Naive thymus-derived CD4-positive, alpha-beta T cell (primary cell): ENCODE data around the gene TSPOAP1. TPM values are rescaled to one million over a fixed set of nuclear protein-coding genes. Genes with fewer than 3 reads are reported as not detected.

Source experiments
- ATAC-seq: fragments of 150-1000 bp; cut with Tn5 transposase; 2 replicates; pipeline ENCODE4 v1.10.0; 2021; ENCODE audit warnings: mild to moderate bottlenecking, moderate library complexity
- CTCF ChIA-PET: fragments of 350-600 bp; sonication (Branson Sonifier 250); formaldehyde crosslinking; loops from one replicate; lab custom pipeline; 2021; ENCODE audit warnings: antibody characterized with exemption; lab: Charles Lee
- POLR2A ChIA-PET: fragments of 350-600 bp; sonication (Branson Sonifier 250); formaldehyde crosslinking; loops from one replicate; lab custom pipeline; 2021; ENCODE audit warnings: antibody characterized with exemption, inconsistent platforms; lab: Charles Lee
- DNase-seq, 9 donors: peaks; one replicate each; pipeline versions ENCODE4 v3.0.0 to v3.0.0-alpha.2; 2020 to 2022; ENCODE audit warnings: mixed read lengths in 1 of 9
- H3K27ac ChIP-seq: one replicate; pipeline ENCODE4 v1.7.0; 2013; ENCODE audit warnings: mild to moderate bottlenecking, low read depth, low read length, moderate library complexity
- H3K27me3 ChIP-seq, 2 donors: one replicate each; pipeline ENCODE4 v1.7.0; 2013; ENCODE audit warnings: low read length in 2 of 2, mild to moderate bottlenecking in 2 of 2, moderate library complexity in 2 of 2; ENCODE audit not compliant: control insufficient read depth in 2 of 2, insufficient read depth in 2 of 2
- H3K36me3 ChIP-seq, 3 experiments: 1 replicate in 2 of 3; 2 replicates in 1 of 3; pipeline ENCODE4 v1.7.0; 2013; ENCODE audit warnings: low read length in 3 of 3, mild to moderate bottlenecking in 3 of 3, moderate library complexity in 1 of 3; ENCODE audit not compliant: insufficient read depth in 3 of 3, control insufficient read depth in 2 of 3
- H3K4me1 ChIP-seq, 2 donors: one replicate each; pipeline ENCODE4 v1.7.0; 2013; ENCODE audit warnings: low read length in 2 of 2, mild to moderate bottlenecking in 2 of 2, moderate library complexity in 1 of 2; ENCODE audit not compliant: control insufficient read depth in 2 of 2, insufficient read depth in 2 of 2
- H3K4me3 ChIP-seq: 2 replicates; pipeline ENCODE4 v1.7.0; 2013; ENCODE audit warnings: mild to moderate bottlenecking, low read length
- H3K9me3 ChIP-seq, 3 experiments: 1 replicate in 2 of 3; 2 replicates in 1 of 3; pipeline ENCODE4 v1.7.0; 2013; ENCODE audit warnings: low read length in 3 of 3; ENCODE audit not compliant: control insufficient read depth in 2 of 3
- H3K27ac Mint-ChIP-seq, 9 donors: one replicate each; pipeline ENCODE4 v1.8.0; 2020 to 2022; ENCODE audit warnings: mixed read lengths in 9 of 9, mild to moderate bottlenecking in 8 of 9, moderate library complexity in 5 of 9, inconsistent platforms in 2 of 9
- H3K27me3 Mint-ChIP-seq, 5 donors: one replicate each; pipeline ENCODE4 v1.8.0; 2021 to 2022; ENCODE audit warnings: mixed read lengths in 5 of 5, mild to moderate bottlenecking in 1 of 5
- H3K36me3 Mint-ChIP-seq, 5 donors: one replicate each; pipeline ENCODE4 v1.8.0; 2020 to 2022; ENCODE audit warnings: mixed read lengths in 5 of 5, mild to moderate bottlenecking in 3 of 5, inconsistent platforms in 1 of 5
- H3K4me1 Mint-ChIP-seq, 7 donors: one replicate each; pipeline ENCODE4 v1.8.0; 2020 to 2022; ENCODE audit warnings: mixed read lengths in 7 of 7, mild to moderate bottlenecking in 3 of 7, inconsistent platforms in 1 of 7
- H3K4me3 Mint-ChIP-seq, 10 donors: one replicate each; pipeline ENCODE4 v1.8.0; 2020 to 2022; ENCODE audit warnings: mild to moderate bottlenecking in 10 of 10, mixed read lengths in 10 of 10, moderate library complexity in 6 of 10, inconsistent platforms in 2 of 10
- H3K9me3 Mint-ChIP-seq, 11 donors: one replicate each; pipeline ENCODE4 v1.8.0; 2020 to 2022; ENCODE audit warnings: mixed read lengths in 11 of 11, mild to moderate bottlenecking in 4 of 11, inconsistent platforms in 1 of 11, moderate library complexity in 1 of 11
- intact Hi-C, 2 donors: fragments of 100-400 bp; cut with micrococcal nuclease; formaldehyde crosslinking; loops; one replicate each; pipeline ENCODE4 v1.15.1; 2023
- polyA plus RNA-seq, 2 donors: library from polyadenylated mRNA; unstranded; fragments of 300-500 nt; fragmentation: Illumina TruSeq; gene quantifications; one replicate each; pipeline ENCODE4 v1.2.3, GENCODE V29; 2021
- total RNA-seq, 6 experiments: library from RNA in 5 of 6; stranded (reverse) in 5 of 6; gene quantifications; 1 replicate in 5 of 6; 2 replicates in 1 of 6; pipeline ENCODE4 v1.2.3 and lab custom pipeline; 2021 to 2026

The TSPOAP1 gene
- total and polyA plus RNA-seq, 7 experiments from 2014 or later = 0.20 to 62.5 (median 11.8) TPM

GRCh38 chr17:58326609-58327362 lies 1.8 kb downstream of the TSPOAP1 start:
- H3K27ac Mint-ChIP-seq = peak overlapping the region in 8 of 9 donors; percentile 28 to 98 (median 79)
- CTCF ChIA-PET = interaction anchor here (0.9 to 3.5 kb wide), 8 partner anchors 9 to 26 kb away, joined by 3 to 37 read pairs (median 10); partner anchors contain the start of gene SUPT4H1
- ATAC-seq (no peak), DNase-seq (no peak)
- Histone ChIP-seq H3K36me3 (peaks cover 12 to 15% (median 14%) of the 10 kb centered on the region in 3 experiments), H3K4me3 (no peak overlapping the region), H3K27ac (no peak overlapping the region), H3K27me3 (no peaks in the 10 kb centered on the region), H3K9me3 (no peaks in the 10 kb centered on the region), H3K4me1 (peaks cover 0 to 13% of the 10 kb centered on the region in 2 donors)
- H3K4me3 Mint-ChIP-seq = peak overlapping the region; percentile 60 to 100 (median 86)
- no peaks in the 10 kb centered on the region for H3K9me3 Mint-ChIP-seq
- POLR2A ChIA-PET = interaction anchor here (1.2 to 17.0 kb wide), 9 partner anchors 10 to 188 kb away, joined by 3 to 792 read pairs (median 6); partner anchors contain the start of genes MTMR4, RNF43 and SUPT4H1
- intact Hi-C loops = no loop called here
- peaks cover 0 to 13% (median 0%) of the 10 kb centered on the region in 5 donors for H3K27me3 Mint-ChIP-seq
- H3K36me3 Mint-ChIP-seq = peaks cover 10 to 37% (median 14%) of the 10 kb centered on the region in 5 donors
- peaks cover 33 to 53% (median 43%) of the 10 kb centered on the region in 7 donors for H3K4me1 Mint-ChIP-seq

GRCh38 chr17:58325976-58326468 lies 2.6 kb downstream of the TSPOAP1 start:
- ATAC-seq (no peak), DNase-seq (no peak)
- Mint-ChIP-seq H3K4me3 (peak overlapping the region in 9 of 10 donors; percentile 19 to 100 (median 32)), H3K9me3 (no peaks in the 10 kb centered on the region), H3K27me3 (peaks cover 0 to 6% (median 0%) of the 10 kb centered on the region in 5 donors), H3K4me1 (peaks cover 33 to 54% (median 47%) of the 10 kb centered on the region in 7 donors), H3K36me3 (peaks cover 4 to 32% (median 8%) of the 10 kb centered on the region in 5 donors), H3K27ac (peak overlapping the region in 7 of 9 donors; percentile 24 to 84 (median 48))
- intact Hi-C loops = no loop called here
- H3K4me1 ChIP-seq = peaks cover 0 to 13% of the 10 kb centered on the region in 2 donors
- H3K36me3 ChIP-seq = peaks cover 7 to 9% (median 8%) of the 10 kb centered on the region in 3 experiments
- H3K27ac ChIP-seq = no peak overlapping the region
- ChIA-PET POLR2A (interaction anchor here (0.8 to 17.0 kb wide), 7 partner anchors 9 to 189 kb away, joined by 3 to 792 read pairs (median 6); partner anchors contain the start of genes MTMR4, RNF43 and SUPT4H1), CTCF (interaction anchor here (0.9 to 3.5 kb wide), 4 partner anchors 9 to 20 kb away, joined by 3 to 35 read pairs (median 10); no protein-coding TSS in a partner anchor)
- H3K27me3 ChIP-seq = no peaks in the 10 kb centered on the region
- H3K4me3 ChIP-seq = no peak overlapping the region
- H3K9me3 ChIP-seq = no peaks in the 10 kb centered on the region

GRCh38 chr17:58325289-58325726 lies 3.3 kb downstream of the TSPOAP1 start:
- peak overlapping the region in 9 of 10 donors; percentile 7 to 100 (median 53) for H3K4me3 Mint-ChIP-seq
- Histone ChIP-seq H3K27ac (no peak overlapping the region), H3K4me3 (no peak overlapping the region), H3K9me3 (no peaks in the 10 kb centered on the region), H3K27me3 (no peaks in the 10 kb centered on the region), H3K4me1 (peaks cover 0 to 13% of the 10 kb centered on the region in 2 donors), H3K36me3 (peaks cover under 1 to 2% (median 1%) of the 10 kb centered on the region in 3 experiments)
- H3K27me3 Mint-ChIP-seq = peaks cover 0 to 5% (median 0%) of the 10 kb centered on the region in 5 donors
- H3K9me3 Mint-ChIP-seq = no peaks in the 10 kb centered on the region
- H3K36me3 Mint-ChIP-seq = peaks cover 1 to 25% (median 3%) of the 10 kb centered on the region in 5 donors
- DNase-seq (no peak), ATAC-seq (no peak)
- peak overlapping the region in 5 of 9 donors; percentile 42 to 84 (median 68) for H3K27ac Mint-ChIP-seq
- CTCF ChIA-PET = interaction anchor here (1.4 to 3.5 kb wide), 3 partner anchors 8 to 19 kb away, joined by 10 to 35 read pairs (median 11); no protein-coding TSS in a partner anchor
- intact Hi-C loops = no loop called here
- H3K4me1 Mint-ChIP-seq = peaks cover 33 to 55% (median 47%) of the 10 kb centered on the region in 7 donors
- POLR2A ChIA-PET = interaction anchor here (0.8 to 17.0 kb wide), 7 partner anchors 8 to 189 kb away, joined by 3 to 792 read pairs (median 6); partner anchors contain the start of genes MTMR4, RNF43 and SUPT4H1

- no peak for ATAC-seq
- intact Hi-C loops = no loop called here
- H3K4me3 Mint-ChIP-seq = peak overlapping the region in 8 of 10 donors; percentile 7 to 100 (median 53)
- H3K4me3 ChIP-seq = no peak overlapping the region
- H3K27me3 Mint-ChIP-seq = peaks cover 0 to 4% (median 0%) of the 10 kb centered on the region in 5 donors
- no peaks in the 10 kb centered on the region for H3K9me3 ChIP-seq
- no peak overlapping the region for H3K27ac ChIP-seq
- H3K27me3 ChIP-seq = no peaks in the 10 kb centered on the region
- ChIA-PET POLR2A (interaction anchor here (0.8 to 17.0 kb wide), 5 partner anchors 8 to 42 kb away, joined by 3 to 792 read pairs (median 48); partner anchors contain the start of gene SUPT4H1), CTCF (interaction anchor here (12.5 kb wide), 1 partner anchor 19 kb away, joined by 257 read pairs; no protein-coding TSS in a partner anchor)
- no peak for DNase-seq
- peaks cover 0 to 13% of the 10 kb centered on the region in 2 donors for H3K4me1 ChIP-seq
- peaks cover 30 to 52% (median 47%) of the 10 kb centered on the region in 7 donors for H3K4me1 Mint-ChIP-seq
- H3K9me3 Mint-ChIP-seq = no peaks in the 10 kb centered on the region
- H3K36me3 ChIP-seq = no peaks in the 10 kb centered on the region
- peaks cover 0 to 20% (median 0%) of the 10 kb centered on the region in 5 donors for H3K36me3 Mint-ChIP-seq
- H3K27ac Mint-ChIP-seq = peak overlapping the region in 4 of 9 donors; percentile 42 to 84 (median 56)
Measured at GRCh38 chr17:58324409-58325288, 3.9 kb downstream of the TSPOAP1 start.

GRCh38 chr17:58324056-58324408 lies 4.6 kb downstream of the TSPOAP1 start:
- Mint-ChIP-seq H3K4me3 (no peak overlapping the region), H3K27me3 (peaks cover 0 to 4% (median 0%) of the 10 kb centered on the region in 5 donors), H3K27ac (peak overlapping the region in 2 of 9 donors; percentile 55 to 65), H3K4me1 (peaks cover 26 to 46% (median 40%) of the 10 kb centered on the region in 7 donors), H3K36me3 (peaks cover 0 to 16% (median 0%) of the 10 kb centered on the region in 5 donors), H3K9me3 (no peaks in the 10 kb centered on the region)
- Histone ChIP-seq H3K9me3 (no peaks in the 10 kb centered on the region), H3K36me3 (no peaks in the 10 kb centered on the region), H3K4me3 (no peak overlapping the region), H3K27me3 (no peaks in the 10 kb centered on the region), H3K4me1 (peaks cover 0 to 13% of the 10 kb centered on the region in 2 donors), H3K27ac (no peak overlapping the region)
- ATAC-seq (no peak), DNase-seq (no peak)
- intact Hi-C loops = no loop called here
- CTCF ChIA-PET = interaction anchor here (12.5 kb wide), 1 partner anchor 20 kb away, joined by 257 read pairs; no protein-coding TSS in a partner anchor
- POLR2A ChIA-PET = interaction anchor here (0.7 to 17.0 kb wide), 5 partner anchors 15 to 93 kb away, joined by 3 to 792 read pairs (median 3); partner anchors contain the start of genes RNF43 and SUPT4H1
